HG03432 (cell line): Measurements from ENCODE around the gene KRTAP13-1.

Source experiments
- ATAC-seq: cut with Tn5 transposase; IDR thresholded peaks from one replicate; pipeline ENCODE4 v1.9.1; 2021; ENCODE audit warnings: mild to moderate bottlenecking, moderate library complexity; ENCODE audit not compliant: unreplicated experiment

KRTAP13-1 gene

GRCh38 chr21:30395731-30396130 is at the start of gene KRTAP13-1:
TSS of gene KRTAP13-1 (plus strand) at chr21:30396031. CDS start at chr21:30396087, 56 bp downstream.
- no peak for ATAC-seq

- no peak for ATAC-seq
Measured at GRCh38 chr21:30348506-30348905, 47.3 kb upstream of the KRTAP13-1 start, which contains the start of gene KRTAP23-1. TSS of gene KRTAP23-1 (minus strand) at chr21:30348606. CDS start at chr21:30348606, 0 bp downstream.

DNA sequence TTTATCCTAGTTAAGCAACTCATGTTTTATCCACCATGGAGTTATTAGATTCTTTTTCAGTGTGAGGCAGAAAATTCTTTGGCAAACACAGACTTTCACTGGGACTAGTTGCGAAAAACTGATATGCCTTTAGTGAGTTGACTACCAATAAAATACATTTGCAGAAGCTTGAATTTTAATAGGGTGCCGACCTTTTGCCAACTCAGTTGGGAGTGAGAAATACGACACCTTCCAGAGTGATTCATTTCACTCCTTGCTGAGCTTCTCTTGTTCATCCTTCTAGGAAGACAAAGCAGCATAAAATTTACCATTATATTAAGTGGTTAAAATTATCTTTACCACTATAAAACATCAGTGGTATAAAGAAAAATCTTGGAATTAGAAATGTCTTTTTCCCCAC is 46.3 kb upstream of the KRTAP13-1 start:
- no peak for ATAC-seq

DNA sequence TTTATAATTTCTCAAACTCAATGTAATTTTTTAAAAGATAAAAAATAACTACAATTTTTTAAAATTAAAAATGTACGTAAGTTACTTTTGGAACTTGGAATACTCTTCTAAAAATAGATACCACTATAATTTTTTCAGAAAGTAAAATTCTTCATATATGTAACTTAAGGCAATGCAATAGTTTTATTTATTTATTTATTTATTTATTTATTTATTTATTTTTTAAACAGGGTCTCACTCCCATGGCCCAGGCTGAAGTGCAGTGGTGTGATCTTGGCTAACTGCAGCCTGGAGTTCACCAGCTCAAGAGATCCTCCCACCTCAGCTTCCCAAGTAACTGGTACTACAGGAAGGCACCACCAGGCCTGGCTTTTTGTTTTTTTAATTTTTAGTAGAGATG is 44.3 kb upstream of the KRTAP13-1 start:
- no peak for ATAC-seq

- no peak for ATAC-seq
Measured at GRCh38 chr21:30354308-30355005, 41.4 kb upstream of the KRTAP13-1 start.

GRCh38 chr21:30355906-30356305 is 39.9 kb upstream of the KRTAP13-1 start:
- no peak for ATAC-seq

DNA sequence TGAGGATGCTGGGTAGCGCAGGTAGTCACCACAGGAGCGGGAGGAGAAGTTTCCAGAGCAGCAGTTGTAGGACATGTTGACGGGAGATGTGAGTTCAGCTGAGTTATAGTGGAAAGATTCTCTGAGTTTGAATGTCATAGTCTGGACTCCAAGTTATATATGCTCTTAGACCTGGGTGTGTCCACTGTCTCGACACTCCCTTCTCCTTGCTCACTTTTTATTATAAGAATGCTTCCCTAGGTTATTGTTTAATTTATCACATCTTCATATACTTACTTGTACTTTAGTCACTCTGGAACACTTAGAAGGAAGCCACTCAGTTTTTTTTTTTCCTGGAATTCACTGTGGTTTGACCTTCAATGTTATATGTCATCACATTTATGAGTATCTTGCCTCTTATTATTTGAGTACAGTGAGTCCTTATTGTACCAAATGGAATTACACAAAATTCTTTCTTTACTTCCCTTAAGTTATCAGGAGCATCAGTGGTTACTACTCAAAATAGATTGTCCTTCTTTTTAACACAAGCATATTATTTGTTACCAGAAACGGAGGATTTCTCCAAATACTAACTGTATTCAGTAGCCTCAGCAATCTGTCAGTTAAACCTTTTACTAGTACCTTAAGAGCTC is 23.6 kb upstream of the KRTAP13-1 start, which contains the start of gene KRTAP13-2:
TSS of gene KRTAP13-2 (minus strand) at position 133 of the 632 bp plus-strand sequence. CDS start at position 75, 58 bp downstream.
- no peak for ATAC-seq

DNA sequence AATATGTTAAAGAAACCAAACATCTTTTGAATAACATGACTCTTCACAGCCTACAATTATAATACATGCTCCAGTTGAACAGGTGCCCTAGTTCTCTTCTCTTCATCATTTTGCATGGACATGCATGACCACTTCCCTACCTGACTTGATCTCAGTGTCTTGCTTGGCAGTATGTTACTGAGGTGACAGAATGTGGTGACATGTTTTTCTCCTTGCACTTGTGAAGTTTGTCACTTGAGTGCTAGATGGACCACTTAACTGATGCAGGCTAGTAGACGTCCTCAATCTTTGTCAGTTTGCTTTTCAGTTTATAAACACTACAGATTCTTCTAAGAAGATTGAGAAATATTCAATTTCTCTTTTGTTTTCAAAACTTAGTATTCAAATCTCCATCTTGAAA is 13.6 kb upstream of the KRTAP13-1 start:
- no peak for ATAC-seq

GRCh38 chr21:30391492-30392025 is 4.3 kb upstream of the KRTAP13-1 start:
- ATAC-seq = no peak

GRCh38 chr21:30408782-30409494 is 13.1 kb downstream of the KRTAP13-1 start:
- ATAC-seq = peak; percentile 59

- no peak for ATAC-seq
Measured at GRCh38 chr21:30415993-30416392, 20.2 kb downstream of the KRTAP13-1 start.

GRCh38 chr21:30425826-30426225 is 30.0 kb downstream of the KRTAP13-1 start, which contains the start of gene KRTAP13-3:
TSS of gene KRTAP13-3 (minus strand) at chr21:30425926. CDS start at chr21:30425912, 14 bp downstream.
- ATAC-seq = no peak

DNA sequence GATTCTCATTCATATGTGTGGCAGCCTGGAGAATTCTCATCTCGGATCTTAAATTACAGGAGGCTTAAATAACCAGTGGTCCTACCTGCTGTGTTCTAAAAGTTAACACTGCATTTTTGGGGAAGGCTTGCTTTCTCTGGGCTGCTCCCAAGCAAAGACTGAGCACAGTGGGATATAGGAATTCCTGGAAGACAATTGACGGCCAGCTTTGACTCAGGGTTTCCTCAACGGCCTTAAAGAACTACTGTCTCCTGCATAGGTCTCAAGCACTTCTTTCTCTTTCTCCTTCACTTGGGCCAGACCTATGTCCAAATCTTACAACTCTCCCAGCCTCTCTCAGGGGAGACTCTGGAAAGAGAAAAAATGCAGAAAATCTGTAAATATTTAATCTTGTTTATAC is 30.9 kb downstream of the KRTAP13-1 start:
- no peak for ATAC-seq

DNA sequence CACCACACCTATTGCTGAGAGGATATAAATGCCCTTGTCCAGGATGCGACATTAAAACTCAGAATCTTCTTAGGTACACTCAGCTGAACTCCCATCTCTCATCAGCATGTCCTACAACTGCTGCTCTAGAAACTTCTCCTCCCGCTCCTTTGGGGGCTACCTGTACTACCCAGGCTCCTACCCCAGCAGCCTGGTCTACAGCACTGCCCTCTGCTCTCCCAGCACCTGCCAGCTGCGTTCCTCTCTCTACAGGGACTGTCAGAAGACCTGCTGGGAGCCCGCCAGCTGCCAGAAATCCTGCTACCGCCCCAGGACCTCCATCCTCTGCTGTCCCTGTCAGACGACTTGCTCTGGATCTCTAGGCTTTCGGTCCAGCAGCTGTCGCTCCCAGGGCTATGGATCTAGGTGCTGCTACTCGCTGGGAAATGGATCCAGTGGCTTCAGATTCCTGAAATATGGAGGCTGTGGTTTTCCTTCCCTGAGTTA is 34.4 kb downstream of the KRTAP13-1 start, which contains the start of gene KRTAP13-4:
TSS of gene KRTAP13-4 (plus strand) at position 51 of the 486 bp plus-strand sequence. CDS start at position 107, 56 bp downstream.
- ATAC-seq = no peak

GRCh38 chr21:30434033-30434631 is 38.3 kb downstream of the KRTAP13-1 start:
- peak; percentile 91 for ATAC-seq

DNA sequence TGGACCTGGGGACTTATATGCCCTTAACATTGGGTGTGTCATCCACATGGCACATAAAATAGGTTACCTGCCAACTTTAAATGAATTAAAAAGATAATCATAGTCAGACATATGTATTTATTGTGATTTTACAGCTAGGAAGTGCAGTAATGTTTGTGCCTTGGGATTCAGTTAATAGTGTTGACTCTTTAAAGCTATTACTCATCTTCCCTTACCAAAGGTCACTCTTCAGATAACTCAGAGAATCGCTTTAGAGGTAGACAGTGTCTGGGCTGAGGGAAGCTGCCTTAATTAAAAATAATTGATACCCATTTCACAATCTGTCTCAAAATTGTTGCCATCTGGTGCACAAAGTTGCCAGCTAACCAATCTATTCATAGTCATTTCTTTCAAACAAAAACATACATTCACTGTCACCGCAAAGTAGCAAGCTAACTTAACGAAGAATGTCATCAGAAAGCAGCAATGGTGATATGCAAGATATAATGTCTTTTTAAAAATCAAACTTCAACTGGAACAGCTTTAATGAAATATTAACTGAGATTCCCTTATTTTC is 41.3 kb downstream of the KRTAP13-1 start:
- no peak for ATAC-seq

DNA sequence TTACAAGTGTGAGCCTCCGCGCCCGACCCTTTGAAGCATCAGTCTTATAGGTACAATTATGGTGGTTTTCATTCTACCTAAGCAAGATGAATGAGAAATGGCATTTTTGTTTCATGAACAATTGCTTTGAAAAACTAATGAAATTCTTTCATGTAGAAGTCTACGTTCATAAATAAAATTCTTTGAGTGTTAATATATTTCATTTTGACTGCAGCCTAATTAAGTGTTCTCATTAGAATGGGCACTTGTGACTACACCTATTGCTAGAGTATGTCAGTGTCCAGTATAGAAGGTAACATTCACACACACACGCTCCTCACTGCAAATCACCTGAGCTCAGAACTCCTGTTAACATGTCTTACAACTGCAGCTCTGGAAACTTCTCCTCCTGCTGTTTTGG is 44.1 kb downstream of the KRTAP13-1 start, which contains the start of gene KRTAP15-1:
TSS of gene KRTAP15-1 (plus strand) at position 301 of the 400 bp plus-strand sequence. CDS start at position 354, 53 bp downstream.
- no peak for ATAC-seq

GRCh38 chr21:30443226-30443625 is 47.4 kb downstream of the KRTAP13-1 start:
- ATAC-seq = no peak

DNA sequence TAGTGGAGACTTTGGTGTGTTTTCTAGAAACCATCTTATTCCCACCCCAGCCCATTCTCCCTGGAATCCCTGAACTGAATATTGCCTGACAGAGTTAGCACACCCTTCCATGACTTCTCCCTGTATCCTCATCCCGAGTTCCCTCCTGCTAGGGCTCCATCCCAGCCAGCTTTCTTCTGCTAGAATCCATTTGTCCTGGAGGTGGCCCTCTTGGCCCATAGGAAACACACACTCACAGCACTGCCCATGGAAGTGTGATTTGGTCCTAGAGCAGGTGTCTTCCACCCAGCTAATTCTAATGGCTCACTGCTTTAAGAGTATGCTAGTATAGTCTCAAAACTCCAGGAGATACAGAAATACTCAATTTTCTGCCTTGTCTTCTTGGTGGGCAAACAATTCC is 48.4 kb downstream of the KRTAP13-1 start:
- no peak for ATAC-seq
